HEK293 (cell line): Measurements from ENCODE around the gene ZNF829.

Experiments
- CTCF ChIA-PET: fragments of 350-600 bp; formaldehyde crosslinking; extraction: SDS; loops from one replicate; lab custom pipeline; 2021; ENCODE audit warnings: antibody characterized with exemption; lab: Yijun Ruan, JAX
- POLR2A ChIA-PET: fragments of 300-600 bp; formaldehyde crosslinking; extraction: SDS; loops from one replicate; lab custom pipeline; 2020; ENCODE audit warnings: antibody characterized with exemption, inconsistent platforms; lab: Yijun Ruan, JAX
- H3K27ac ChIP-seq: fragments of 200-500 bp; sonication (Bioruptor generic); 2 replicates; pipeline ENCODE4 v1.5.1; 2014; ENCODE audit warnings: low read depth, low read length, control low read depth, inconsistent platforms; ENCODE audit errors: extremely low read depth
- H3K36me3 ChIP-seq, 2 experiments: fragments of 200-500 bp in 1 of 2; sonication (Bioruptor generic) in 1 of 2; 1 replicate in 1 of 2; 2 replicates in 1 of 2; pipeline ENCODE4 v1.5.1; 2014 to 2017; ENCODE audit warnings: inconsistent platforms in 2 of 2, low read length in 2 of 2; ENCODE audit not compliant: control insufficient read depth in 2 of 2, insufficient read depth in 1 of 2
- H3K4me1 ChIP-seq: fragments of 200-500 bp; sonication (Bioruptor generic); 2 replicates; pipeline ENCODE4 v1.5.1; 2014; ENCODE audit warnings: mild to moderate bottlenecking, low read length, inconsistent platforms; ENCODE audit not compliant: control insufficient read depth, insufficient read depth
- H3K4me3 ChIP-seq: 2 replicates; pipeline ENCODE4 v1.5.1; 2011; ENCODE audit warnings: low read depth, mild to moderate bottlenecking, control low read depth, low read length, moderate library complexity
- H3K9me3 ChIP-seq: fragments of 200-500 bp; sonication (Bioruptor generic); 2 replicates; pipeline ENCODE4 v1.5.1; 2014; ENCODE audit warnings: low read depth, low read length, inconsistent platforms; ENCODE audit not compliant: control insufficient read depth, insufficient read depth
- BCL11A ChIP-seq: fragments of 450-650 bp; formaldehyde crosslinking; IDR thresholded peaks from 2 replicates; pipeline ENCODE4 v1.5.1; 2016; ENCODE audit warnings: low read depth, missing biosample characterization, missing genetic modification characterization
- KLF1 ChIP-seq: fragments of 450-650 bp; formaldehyde crosslinking; IDR thresholded peaks from 2 replicates; pipeline ENCODE4 v1.5.1; 2016; ENCODE audit warnings: missing biosample characterization, missing genetic modification characterization
- OVOL3 ChIP-seq: fragments of 450-650 bp; formaldehyde crosslinking; IDR thresholded peaks from 2 replicates; pipeline ENCODE4 v1.5.1; 2016; ENCODE audit warnings: missing biosample characterization, missing genetic modification characterization
- PRDM4 ChIP-seq: fragments of 450-650 bp; formaldehyde crosslinking; IDR thresholded peaks from 2 replicates; pipeline ENCODE4 v1.5.1; 2017; ENCODE audit warnings: missing biosample characterization, missing genetic modification characterization
- SCRT1 ChIP-seq: fragments of 450-650 bp; formaldehyde crosslinking; IDR thresholded peaks from 2 replicates; pipeline ENCODE4 v1.5.1; 2016; ENCODE audit warnings: missing biosample characterization, missing genetic modification characterization, borderline replicate concordance
- TCF7L2 ChIP-seq: IDR thresholded peaks from 2 replicates; pipeline ENCODE4 v1.6.1; 2011; ENCODE audit warnings: low read depth, mild to moderate bottlenecking, inconsistent platforms, low read length, moderate library complexity, borderline replicate concordance
- ZNF138 ChIP-seq: fragments of 450-650 bp; formaldehyde crosslinking; IDR thresholded peaks from 2 replicates; pipeline ENCODE4 v1.5.1; 2016; ENCODE audit warnings: missing biosample characterization, missing genetic modification characterization, borderline replicate concordance
- ZNF157 ChIP-seq: fragments of 450-650 bp; formaldehyde crosslinking; IDR thresholded peaks from 2 replicates; pipeline ENCODE4 v1.5.1; 2016; ENCODE audit warnings: missing biosample characterization, missing genetic modification characterization
- ZNF354C ChIP-seq: fragments of 450-650 bp; formaldehyde crosslinking; IDR thresholded peaks from 2 replicates; pipeline ENCODE4 v1.5.1; 2016; ENCODE audit warnings: missing biosample characterization, missing genetic modification characterization, low read depth, borderline replicate concordance
- ZNF404 ChIP-seq: fragments of 450-650 bp; formaldehyde crosslinking; IDR thresholded peaks from 2 replicates; pipeline ENCODE4 v1.5.1; 2017; ENCODE audit warnings: missing biosample characterization, missing genetic modification characterization
- ZNF433 ChIP-seq: fragments of 450-650 bp; formaldehyde crosslinking; IDR thresholded peaks from 2 replicates; pipeline ENCODE4 v1.5.1; 2016; ENCODE audit warnings: missing biosample characterization, missing genetic modification characterization, low read depth
- ZNF48 ChIP-seq: fragments of 450-650 bp; formaldehyde crosslinking; IDR thresholded peaks from 2 replicates; pipeline ENCODE4 v1.5.1; 2016; ENCODE audit warnings: missing biosample characterization, missing genetic modification characterization
- ZNF548 ChIP-seq: fragments of 450-650 bp; formaldehyde crosslinking; IDR thresholded peaks from 2 replicates; pipeline ENCODE4 v1.5.1; 2016; ENCODE audit warnings: missing biosample characterization, missing genetic modification characterization
- ZNF664 ChIP-seq: fragments of 450-650 bp; formaldehyde crosslinking; IDR thresholded peaks from 2 replicates; pipeline ENCODE4 v1.5.1; 2016; ENCODE audit warnings: missing biosample characterization, missing genetic modification characterization
- ZNF707 ChIP-seq: fragments of 450-650 bp; formaldehyde crosslinking; IDR thresholded peaks from 2 replicates; pipeline ENCODE4 v1.5.1; 2016; ENCODE audit warnings: missing biosample characterization, missing genetic modification characterization
- TF ChIP-seq, protein P1 (sequence below): fragments of 450-650 bp; formaldehyde crosslinking; IDR thresholded peaks from 2 replicates; pipeline ENCODE4 v1.5.1; 2016; ENCODE audit warnings: missing biosample characterization, missing genetic modification characterization
- TF ChIP-seq, protein P2 (sequence below): fragments of 450-650 bp; formaldehyde crosslinking; IDR thresholded peaks from 2 replicates; pipeline ENCODE4 v1.5.1; 2016; ENCODE audit warnings: missing biosample characterization, missing genetic modification characterization
- TF ChIP-seq, protein P3 (sequence below): fragments of 450-650 bp; formaldehyde crosslinking; IDR thresholded peaks from 2 replicates; pipeline ENCODE4 v1.5.0; 2017; ENCODE audit warnings: missing biosample characterization, missing genetic modification characterization, borderline replicate concordance

The ZNF829 gene

DNA sequence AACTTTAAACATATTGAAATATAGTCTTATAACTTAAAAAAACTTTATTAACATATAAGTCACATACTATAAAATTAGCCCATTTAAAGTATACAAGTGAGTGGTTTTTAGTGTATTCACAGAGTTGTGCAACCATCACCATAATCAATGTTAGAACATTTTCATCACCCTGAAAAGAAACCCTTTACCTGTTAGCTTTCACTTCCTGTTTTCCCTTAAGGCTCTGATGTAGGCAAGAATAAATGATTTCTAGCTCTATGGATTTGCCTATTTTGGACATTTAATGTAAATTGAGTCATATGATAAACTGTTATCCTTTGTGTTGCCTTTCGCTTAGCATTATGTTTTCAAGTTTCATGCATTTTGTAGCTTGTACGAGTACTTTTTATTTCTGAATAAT, 15.6 kb upstream of the ZNF829 start:
- H3K36me3 ChIP-seq, result peaks cover 28 to 63% of the 10 kb centered on the region in 2 experiments
- H3K4me3 ChIP-seq, result no peak overlapping the region
- H3K27ac ChIP-seq, result no peak overlapping the region
- ChIA-PET POLR2A (no interaction called here), CTCF (no interaction called here)
- peaks cover 18% of the 10 kb centered on the region for H3K9me3 ChIP-seq
- TF ChIP-seq ZNF354C (tag by site-specific recombination) (no peak), ZNF707 (tag by site-specific recombination) (no peak), ZNF548 (tag by site-specific recombination) (no peak), BCL11A (no peak), ZNF48 (tag by site-specific recombination) (no peak), KLF1 (tag by site-specific recombination) (no peak)
- TF ChIP-seq, protein P1, sequence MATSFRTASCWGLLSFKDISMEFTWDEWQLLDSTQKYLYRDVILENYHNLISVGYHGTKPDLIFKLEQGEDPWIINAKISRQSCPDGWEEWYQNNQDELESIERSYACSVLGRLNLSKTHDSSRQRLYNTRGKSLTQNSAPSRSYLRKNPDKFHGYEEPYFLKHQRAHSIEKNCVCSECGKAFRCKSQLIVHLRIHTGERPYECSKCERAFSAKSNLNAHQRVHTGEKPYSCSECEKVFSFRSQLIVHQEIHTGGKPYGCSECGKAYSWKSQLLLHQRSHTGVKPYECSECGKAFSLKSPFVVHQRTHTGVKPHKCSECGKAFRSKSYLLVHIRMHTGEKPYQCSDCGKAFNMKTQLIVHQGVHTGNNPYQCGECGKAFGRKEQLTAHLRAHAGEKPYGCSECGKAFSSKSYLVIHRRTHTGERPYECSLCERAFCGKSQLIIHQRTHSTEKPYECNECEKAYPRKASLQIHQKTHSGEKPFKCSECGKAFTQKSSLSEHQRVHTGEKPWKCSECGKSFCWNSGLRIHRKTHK, result no peak
- TF ChIP-seq, protein P2, sequence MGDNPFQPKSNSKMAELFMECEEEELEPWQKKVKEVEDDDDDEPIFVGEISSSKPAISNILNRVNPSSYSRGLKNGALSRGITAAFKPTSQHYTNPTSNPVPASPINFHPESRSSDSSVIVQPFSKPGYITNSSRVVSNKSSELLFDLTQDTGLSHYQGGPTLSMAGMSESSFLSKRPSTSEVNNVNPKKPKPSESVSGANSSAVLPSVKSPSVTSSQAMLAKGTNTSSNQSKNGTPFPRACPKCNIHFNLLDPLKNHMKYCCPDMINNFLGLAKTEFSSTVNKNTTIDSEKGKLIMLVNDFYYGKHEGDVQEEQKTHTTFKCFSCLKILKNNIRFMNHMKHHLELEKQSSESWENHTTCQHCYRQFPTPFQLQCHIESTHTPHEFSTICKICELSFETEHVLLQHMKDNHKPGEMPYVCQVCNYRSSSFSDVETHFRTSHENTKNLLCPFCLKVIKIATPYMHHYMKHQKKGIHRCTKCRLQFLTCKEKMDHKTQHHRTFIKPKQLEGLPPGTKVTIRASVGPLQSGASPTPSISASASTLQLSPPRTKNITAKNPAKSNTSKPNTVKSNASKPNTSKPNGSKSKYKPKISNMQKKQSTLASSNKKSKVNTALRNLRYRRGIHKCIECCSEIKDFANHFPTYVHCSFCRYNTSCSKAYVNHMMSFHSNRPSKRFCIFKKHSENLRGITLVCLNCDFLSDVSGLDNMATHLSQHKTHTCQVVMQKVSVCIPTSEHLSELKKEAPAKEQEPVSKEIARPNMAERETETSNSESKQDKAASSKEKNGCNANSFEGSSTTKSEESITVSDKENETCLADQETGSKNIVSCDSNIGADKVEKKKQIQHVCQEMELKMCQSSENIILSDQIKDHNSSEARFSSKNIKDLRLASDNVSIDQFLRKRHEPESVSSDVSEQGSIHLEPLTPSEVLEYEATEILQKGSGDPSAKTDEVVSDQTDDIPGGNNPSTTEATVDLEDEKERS (tag by site-specific recombination), result no peak
- H3K4me1 ChIP-seq, result no peaks in the 10 kb centered on the region

GRCh38 chr19:36918090-36918489, 2.0 kb upstream of the ZNF829 start:
- ChIA-PET CTCF (no interaction called here), POLR2A (no interaction called here)
- 0 out of 2 replicates have a peak, but pooled peaks cover 3% of the 10 kb centered on the region for H3K4me1 ChIP-seq
- H3K36me3 ChIP-seq, result peaks cover 62 to 68% of the 10 kb centered on the region in 2 experiments
- no peak overlapping the region for H3K4me3 ChIP-seq
- TF ChIP-seq ZNF404 (tag by site-specific recombination), result no peak
- peak; percentile 57; the same call in 1 of the 2 replicates for TF ChIP-seq ZNF664 (tag by site-specific recombination)
- TF ChIP-seq ZNF157 (tag by site-specific recombination), result no peak
- no peak for TF ChIP-seq SCRT1 (tag by site-specific recombination)
- TF ChIP-seq ZNF138 (tag by site-specific recombination), result no peak
- TF ChIP-seq PRDM4 (tag by site-specific recombination), result peak; percentile 58
- no peak overlapping the region for H3K27ac ChIP-seq
- peaks cover 15% of the 10 kb centered on the region for H3K9me3 ChIP-seq

DNA sequence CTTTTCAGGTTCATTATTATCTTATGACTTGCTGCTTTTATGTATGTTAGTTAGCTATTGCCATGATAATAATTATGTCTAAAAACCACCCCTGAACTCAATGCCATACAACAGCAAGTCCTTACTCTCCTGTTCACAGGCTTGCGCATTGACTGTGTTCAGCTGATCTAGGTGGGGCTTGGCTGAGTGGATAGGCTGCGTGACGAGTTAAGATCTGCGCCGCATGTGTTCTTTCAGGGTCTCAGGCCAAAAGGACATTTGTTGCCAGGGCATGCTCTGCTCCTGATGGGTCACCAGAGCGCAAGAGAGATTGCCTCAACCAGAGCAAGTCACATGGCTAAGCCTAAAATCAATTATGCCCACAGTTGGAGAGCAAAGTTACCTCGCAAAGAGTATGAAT, 900 bp upstream of the ZNF829 start:
- H3K36me3 ChIP-seq, result peaks cover 68 to 69% of the 10 kb centered on the region in 2 experiments
- ChIA-PET CTCF (interaction anchor here (0.7 to 1.0 kb wide), 4 partner anchors 18 to 194 kb away, joined by 3 read pairs; no protein-coding TSS in a partner anchor), POLR2A (interaction anchor here (1.0 kb wide), 1 partner anchor 66 kb away, joined by 3 read pairs; the partner anchor contains the start of gene ZNF345)
- TF ChIP-seq OVOL3 (tag by site-specific recombination), result no peak
- TF ChIP-seq ZNF433 (tag by site-specific recombination), result 0 out of 2 replicates have a peak, but pooled peaks have one; percentile 1
- TF ChIP-seq TCF7L2, result no peak
- TF ChIP-seq ZNF707 (tag by site-specific recombination), result no peak
- TF ChIP-seq PRDM4 (tag by site-specific recombination), result no peak
- TF ChIP-seq, protein P3, sequence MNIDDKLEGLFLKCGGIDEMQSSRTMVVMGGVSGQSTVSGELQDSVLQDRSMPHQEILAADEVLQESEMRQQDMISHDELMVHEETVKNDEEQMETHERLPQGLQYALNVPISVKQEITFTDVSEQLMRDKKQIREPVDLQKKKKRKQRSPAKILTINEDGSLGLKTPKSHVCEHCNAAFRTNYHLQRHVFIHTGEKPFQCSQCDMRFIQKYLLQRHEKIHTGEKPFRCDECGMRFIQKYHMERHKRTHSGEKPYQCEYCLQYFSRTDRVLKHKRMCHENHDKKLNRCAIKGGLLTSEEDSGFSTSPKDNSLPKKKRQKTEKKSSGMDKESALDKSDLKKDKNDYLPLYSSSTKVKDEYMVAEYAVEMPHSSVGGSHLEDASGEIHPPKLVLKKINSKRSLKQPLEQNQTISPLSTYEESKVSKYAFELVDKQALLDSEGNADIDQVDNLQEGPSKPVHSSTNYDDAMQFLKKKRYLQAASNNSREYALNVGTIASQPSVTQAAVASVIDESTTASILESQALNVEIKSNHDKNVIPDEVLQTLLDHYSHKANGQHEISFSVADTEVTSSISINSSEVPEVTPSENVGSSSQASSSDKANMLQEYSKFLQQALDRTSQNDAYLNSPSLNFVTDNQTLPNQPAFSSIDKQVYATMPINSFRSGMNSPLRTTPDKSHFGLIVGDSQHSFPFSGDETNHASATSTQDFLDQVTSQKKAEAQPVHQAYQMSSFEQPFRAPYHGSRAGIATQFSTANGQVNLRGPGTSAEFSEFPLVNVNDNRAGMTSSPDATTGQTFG (tag by site-specific recombination), result no peak
- peaks cover 18% of the 10 kb centered on the region for H3K9me3 ChIP-seq
- H3K4me3 ChIP-seq, result peak overlapping the region; percentile 48
- peak overlapping the region; percentile 88 for H3K27ac ChIP-seq
- H3K4me1 ChIP-seq, result 0 out of 2 replicates have a peak, but pooled peaks cover 3% of the 10 kb centered on the region
